GM23248 (cell line): ENCODE measurements around the gene PCGF2. TPM values are rescaled to one million over a fixed set of nuclear protein-coding genes. Genes with fewer than 3 reads are reported as not detected.

ENCODE experiments used
- DNase-seq: peaks from one replicate; pipeline ENCODE4 v3.0.0-alpha.2; 2015
- H2AFZ ChIP-seq: fragments of 200-600 bp; sonication (generic); 2 replicates; pipeline ENCODE4 v1.6.1; 2016; ENCODE audit warnings: antibody characterized with exemption
- H3F3A ChIP-seq: fragments of 200-600 bp; sonication (generic); 2 replicates; pipeline ENCODE4 v1.6.1; 2016; ENCODE audit warnings: mild to moderate bottlenecking, antibody characterized with exemption, mixed run types; ENCODE audit not compliant: insufficient read depth
- H3K27ac ChIP-seq: fragments of 200-600 bp; sonication (generic); 2 replicates; pipeline ENCODE4 v1.5.1; 2016; ENCODE audit warnings: mild to moderate bottlenecking
- H3K27me3 ChIP-seq: fragments of 200-600 bp; sonication (generic); replicated peaks from 2 replicates; pipeline ENCODE4 v1.6.1; 2016; ENCODE audit warnings: mild to moderate bottlenecking; ENCODE audit not compliant: insufficient read depth
- H3K36me3 ChIP-seq: fragments of 200-600 bp; sonication (generic); 2 replicates; pipeline ENCODE4 v1.6.1; 2016; ENCODE audit warnings: low read depth, mild to moderate bottlenecking
- H3K4me1 ChIP-seq: fragments of 200-600 bp; sonication (generic); 2 replicates; pipeline ENCODE4 v1.6.1; 2016; ENCODE audit warnings: mild to moderate bottlenecking; ENCODE audit not compliant: insufficient read depth
- H3K4me2 ChIP-seq: fragments of 200-600 bp; sonication (generic); one replicate; pipeline ENCODE4 v1.6.1; 2016; ENCODE audit warnings: mild to moderate bottlenecking; ENCODE audit not compliant: unreplicated experiment
- H3K4me3 ChIP-seq: fragments of 200-600 bp; sonication (generic); 2 replicates; pipeline ENCODE4 v1.5.1; 2016; ENCODE audit warnings: mild to moderate bottlenecking
- H3K79me2 ChIP-seq: fragments of 200-600 bp; sonication (generic); 2 replicates; pipeline ENCODE4 v1.6.1; 2016; ENCODE audit warnings: mild to moderate bottlenecking; ENCODE audit not compliant: insufficient read depth
- H3K9ac ChIP-seq: fragments of 200-600 bp; sonication (generic); 2 replicates; pipeline ENCODE4 v1.6.1; 2016; ENCODE audit warnings: mild to moderate bottlenecking
- H3K9me2 ChIP-seq: fragments of 200-600 bp; sonication (generic); 2 replicates; pipeline ENCODE4 v1.6.1; 2016; ENCODE audit warnings: mixed run types, mild to moderate bottlenecking, moderate library complexity; ENCODE audit not compliant: insufficient read depth
- H3K9me3 ChIP-seq: fragments of 200-600 bp; sonication (generic); one replicate; pipeline ENCODE4 v1.6.1; 2017; ENCODE audit warnings: low read depth
- H4K20me1 ChIP-seq: fragments of 200-600 bp; sonication (generic); 2 replicates; pipeline ENCODE4 v1.6.0; 2016; ENCODE audit not compliant: insufficient read depth
- EZH2 ChIP-seq: fragments of 200-600 bp; sonication (generic); IDR thresholded peaks from 2 replicates; pipeline ENCODE4 v1.6.1; 2018; ENCODE audit warnings: antibody characterized with exemption, mild to moderate bottlenecking; ENCODE audit not compliant: insufficient read depth, poor library complexity, severe bottlenecking
- EZH2phosphoT487 ChIP-seq: fragments of 200-600 bp; sonication (generic); IDR thresholded peaks from 2 replicates; pipeline ENCODE4 v1.6.1; 2018; ENCODE audit warnings: antibody characterized with exemption, moderate library complexity, mild to moderate bottlenecking, low read depth; ENCODE audit not compliant: insufficient read depth
- WGBS, 2 experiments: methylation state at CpG; one replicate each; pipeline ENCODE4 v1.1.6; 2015 to 2017; ENCODE audit warnings: low lambda C conversion rate in 2 of 2, low coverage in 1 of 2; ENCODE audit errors: missing lambda C conversion rate in 2 of 2; 5-methylcytosine and 5-hydroxymethylcytosine counted together
- in situ Hi-C: fragments of 300-500 bp; cut with MboI; formaldehyde crosslinking; loops from 2 replicates; pipeline ENCODE4 v1.15.0; 2020
- polyA plus RNA-seq: library from polyadenylated mRNA; unstranded; fragments of >200 nt; fragmentation: Nextera tagmentation; extraction: Ambion mirVana; gene quantifications from 2 replicates; pipeline ENCODE4 v1.2.1, GENCODE V29; 2016
- total RNA-seq: library from RNA; depleted of rRNA; stranded (reverse); fragments of >200 nt; shearing (Covaris generic); gene quantifications from 2 replicates; pipeline ENCODE4 v1.2.3, GENCODE V29; 2014

PCGF2 gene
- total and polyA plus RNA-seq, 2 experiments from 2014 or later: 3.8 to 4.6 TPM

DNA sequence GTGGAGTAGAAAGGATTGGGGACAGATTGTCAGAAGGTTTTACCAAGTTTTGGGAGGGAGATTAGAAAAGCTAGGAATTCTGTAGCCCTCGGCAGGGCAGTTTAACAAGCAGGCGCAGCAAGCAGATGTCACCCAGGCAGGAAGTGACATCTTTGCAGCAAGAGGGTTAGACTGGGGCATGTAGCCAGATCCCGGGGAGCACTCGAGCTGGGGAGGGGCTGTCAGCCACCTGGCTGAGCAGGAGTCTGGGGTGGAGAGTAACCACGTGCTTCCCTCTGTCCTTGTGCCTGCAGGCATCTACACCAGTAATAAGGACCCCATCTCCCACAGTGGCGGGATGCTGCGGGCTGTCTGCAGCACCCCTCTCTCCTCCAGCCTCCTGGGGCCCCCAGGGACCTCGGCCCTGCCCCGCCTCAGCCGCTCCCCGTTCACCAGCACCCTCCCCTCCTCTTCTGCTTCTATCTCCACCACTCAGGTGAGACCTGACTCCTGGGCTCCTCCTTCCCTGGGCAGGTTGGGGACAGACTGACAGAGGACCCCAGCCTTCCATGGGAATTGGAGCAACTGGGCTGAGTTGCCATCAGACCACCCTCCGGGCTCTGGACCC is 30.9 kb downstream of the PCGF2 start:
- no peaks in the 10 kb centered on the region for H3K9me3 ChIP-seq
- no peaks in the 10 kb centered on the region for H3K79me2 ChIP-seq
- H4K20me1 ChIP-seq: no peaks in the 10 kb centered on the region
- H3F3A ChIP-seq: no peaks in the 10 kb centered on the region
- 72 to 75% methylated on average over 12 of the region's 12 CpGs for WGBS, 2 experiments
- no peaks in the 10 kb centered on the region for H3K27me3 ChIP-seq
- TF ChIP-seq EZH2phosphoT487: no peak
- no peak for TF ChIP-seq EZH2
- H3K36me3 ChIP-seq: no peaks in the 10 kb centered on the region; the same call in 1 of the 2 replicates
- H3K9ac ChIP-seq: no peak overlapping the region
- no peaks in the 10 kb centered on the region for H3K9me2 ChIP-seq
- H3K27ac ChIP-seq: no peak overlapping the region
- no peak overlapping the region for H2AFZ ChIP-seq
- DNase-seq: no peak
- in situ Hi-C loops: no loop called here
- H3K4me1 ChIP-seq: no peaks in the 10 kb centered on the region
- no peak overlapping the region for H3K4me2 ChIP-seq
- H3K4me3 ChIP-seq: no peak overlapping the region

DNA sequence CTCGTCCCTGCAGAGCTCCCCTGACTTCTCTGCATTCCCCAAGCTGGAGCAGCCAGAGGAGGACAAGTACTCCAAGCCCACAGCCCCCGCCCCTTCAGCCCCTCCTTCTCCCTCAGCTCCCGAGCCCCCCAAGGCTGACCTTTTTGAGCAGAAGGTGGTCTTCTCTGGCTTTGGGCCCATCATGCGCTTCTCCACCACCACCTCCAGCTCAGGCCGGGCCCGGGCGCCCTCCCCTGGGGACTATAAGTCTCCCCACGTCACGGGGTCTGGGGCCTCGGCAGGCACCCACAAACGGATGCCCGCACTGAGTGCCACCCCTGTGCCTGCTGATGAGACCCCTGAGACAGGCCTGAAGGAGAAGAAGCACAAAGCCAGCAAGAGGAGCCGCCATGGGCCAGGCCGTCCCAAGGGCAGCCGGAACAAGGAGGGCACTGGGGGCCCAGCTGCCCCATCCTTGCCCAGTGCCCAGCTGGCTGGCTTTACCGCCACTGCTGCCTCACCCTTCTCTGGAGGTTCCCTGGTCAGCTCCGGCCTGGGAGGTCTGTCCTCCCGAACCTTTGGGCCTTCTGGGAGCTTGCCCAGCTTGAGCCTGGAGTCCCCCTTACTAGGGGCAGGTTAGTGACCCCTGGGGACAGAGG is 31.6 kb downstream of the PCGF2 start:
- no peaks in the 10 kb centered on the region for H4K20me1 ChIP-seq
- TF ChIP-seq EZH2phosphoT487 (no peak), EZH2 (no peak)
- no peak overlapping the region for H2AFZ ChIP-seq
- no peaks in the 10 kb centered on the region; the same call in 1 of the 2 replicates for H3K36me3 ChIP-seq
- no peak overlapping the region for H3K4me3 ChIP-seq
- WGBS, 2 experiments: 88 to 96% methylated on average over 15 to 18 of the region's 18 CpGs
- H3F3A ChIP-seq: no peaks in the 10 kb centered on the region
- no peaks in the 10 kb centered on the region for H3K79me2 ChIP-seq
- DNase-seq: no peak
- H3K27ac ChIP-seq: no peak overlapping the region
- H3K9me2 ChIP-seq: no peaks in the 10 kb centered on the region
- in situ Hi-C loops: no loop called here
- H3K9me3 ChIP-seq: no peaks in the 10 kb centered on the region
- no peaks in the 10 kb centered on the region for H3K4me1 ChIP-seq
- no peak overlapping the region for H3K9ac ChIP-seq
- no peak overlapping the region for H3K4me2 ChIP-seq
- no peaks in the 10 kb centered on the region for H3K27me3 ChIP-seq

DNA sequence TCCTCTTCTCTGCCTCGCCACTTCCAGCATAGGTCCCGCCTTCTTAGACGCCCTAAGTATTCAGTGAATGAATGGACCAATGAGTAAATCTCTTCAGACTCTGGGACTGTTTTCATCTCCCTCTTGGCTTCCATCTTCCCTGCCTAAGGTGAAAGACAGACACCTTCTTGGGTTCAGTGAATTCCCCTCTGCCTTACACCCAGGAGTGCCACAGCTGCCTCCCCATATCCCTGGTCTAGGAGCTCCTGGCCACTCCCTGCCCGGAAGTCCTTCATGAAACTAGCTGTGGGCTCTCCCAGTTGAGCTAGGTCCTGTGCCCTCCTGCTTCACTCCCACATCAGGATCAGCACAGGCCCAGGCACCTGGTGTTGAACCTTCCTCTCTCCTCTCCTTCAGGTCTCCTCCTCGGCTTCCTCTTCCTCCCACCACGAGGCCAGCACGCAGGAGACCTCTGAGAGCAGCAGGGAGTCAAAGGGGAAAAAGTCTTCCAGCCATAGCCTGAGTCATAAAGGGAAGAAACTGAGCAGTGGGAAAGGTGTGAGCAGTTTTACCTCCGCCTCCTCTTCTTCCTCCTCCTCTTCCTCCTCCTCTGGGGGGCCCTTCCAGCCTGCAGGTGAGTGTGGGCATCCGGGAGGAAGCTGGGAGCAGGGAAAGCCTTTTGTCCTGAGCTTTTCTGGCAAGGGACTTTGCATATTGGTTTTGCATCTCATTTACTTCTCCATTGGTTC is 32.8 kb downstream of the PCGF2 start:
- Histone ChIP-seq H3K9me3 (no peaks in the 10 kb centered on the region), H3F3A (no peaks in the 10 kb centered on the region), H4K20me1 (no peaks in the 10 kb centered on the region), H3K4me3 (no peak overlapping the region), H3K36me3 (no peaks in the 10 kb centered on the region; the same call in 1 of the 2 replicates), H3K79me2 (no peaks in the 10 kb centered on the region), H3K4me2 (no peak overlapping the region), H3K27ac (no peak overlapping the region), H3K9ac (no peak overlapping the region), H3K4me1 (no peaks in the 10 kb centered on the region), H3K27me3 (no peaks in the 10 kb centered on the region), H2AFZ (no peak overlapping the region), H3K9me2 (no peaks in the 10 kb centered on the region)
- 91 to 92% methylated on average over 9 of the region's 9 CpGs for WGBS, 2 experiments
- in situ Hi-C loops: no loop called here
- DNase-seq: no peak
- TF ChIP-seq EZH2phosphoT487 (no peak), EZH2 (no peak)

DNA sequence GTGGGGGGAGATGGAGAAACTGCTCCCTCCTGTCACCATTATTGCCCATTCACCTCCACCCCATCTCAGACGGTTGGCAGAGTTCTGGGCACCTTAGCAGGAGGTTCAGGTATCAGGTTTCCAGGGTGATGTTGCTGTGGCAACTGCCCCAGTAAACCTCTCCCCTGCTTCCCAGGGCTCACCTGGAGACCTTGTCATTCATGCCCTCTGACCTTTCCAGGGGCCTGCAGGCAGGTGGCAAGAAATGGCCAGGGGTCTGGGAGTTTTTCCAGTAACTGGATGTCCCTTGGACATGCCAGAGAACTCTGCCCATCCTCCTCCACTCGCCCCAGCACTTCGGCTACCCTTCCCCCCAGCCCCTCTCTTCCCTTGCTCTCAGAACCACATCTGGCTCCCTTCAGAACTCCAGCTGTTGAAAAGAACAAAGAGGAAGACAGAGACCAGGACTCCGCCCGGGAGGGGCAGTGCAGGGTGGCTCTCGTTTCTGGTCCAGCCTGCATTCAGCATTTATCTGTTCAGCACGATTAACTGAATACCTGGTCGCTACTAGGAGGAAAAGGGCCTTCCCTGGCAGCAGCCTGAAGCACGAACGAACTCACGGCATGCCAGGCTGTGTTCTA is 34.6 kb downstream of the PCGF2 start:
- no peak overlapping the region for H3K4me2 ChIP-seq
- H3F3A ChIP-seq: no peaks in the 10 kb centered on the region
- H3K9ac ChIP-seq: no peak overlapping the region
- H2AFZ ChIP-seq: no peak overlapping the region
- H3K4me1 ChIP-seq: no peaks in the 10 kb centered on the region
- 72 to 75% methylated on average over 11 of the region's 11 CpGs for WGBS, 2 experiments
- H3K79me2 ChIP-seq: no peaks in the 10 kb centered on the region
- in situ Hi-C loops: no loop called here
- H3K27ac ChIP-seq: no peak overlapping the region
- no peaks in the 10 kb centered on the region for H3K9me2 ChIP-seq
- no peaks in the 10 kb centered on the region for H3K27me3 ChIP-seq
- no peaks in the 10 kb centered on the region; the same call in 1 of the 2 replicates for H3K36me3 ChIP-seq
- DNase-seq: no peak
- no peak overlapping the region for H3K4me3 ChIP-seq
- TF ChIP-seq EZH2: no peak
- TF ChIP-seq EZH2phosphoT487: no peak
- H3K9me3 ChIP-seq: no peaks in the 10 kb centered on the region
- H4K20me1 ChIP-seq: no peaks in the 10 kb centered on the region
